ENCODE results near the gene ZSWIM4.

The ZSWIM4 gene

GRCh38 chr19:13796301-13797057, 1.2 kb downstream of the ZSWIM4 start:
- CTCF ChIA-PET, result interaction anchor here (0.6 to 3.7 kb wide), 8 partner anchors 12 to 200 kb away, joined by 3 to 11 read pairs (median 4); no protein-coding TSS in a partner anchor
- Histone ChIP-seq H3K36me3 (ENCODE audit: control insufficient read depth in 4 of 4, insufficient read depth in 4 of 4, low read length in 3 of 4) (no peaks in the 10 kb centered on the region), H3K4me1 (ENCODE audit: control extremely low read depth in 1 of 4, control insufficient read depth in 4 of 4, insufficient read depth in 4 of 4, low read length in 3 of 4) (peaks cover 10 to 35% (median 25%) of the 10 kb centered on the region in 4 experiments), H3K9me3 (ENCODE audit: control extremely low read depth in 1 of 5, control insufficient read depth in 4 of 5, insufficient read depth in 2 of 5, low read depth in 1 of 5, low read length in 4 of 5) (no peaks in the 10 kb centered on the region), H3K27me3 (replicated peaks in 2 of 5; ENCODE audit: control insufficient read depth in 4 of 5, insufficient read depth in 5 of 5, low read length in 4 of 5) (no peaks in the 10 kb centered on the region), H3K4me3 (ENCODE audit: control insufficient read depth in 1 of 7, extremely low read depth in 1 of 7, insufficient read depth in 4 of 7, low read depth in 2 of 7, low read length in 6 of 7) (peak overlapping the region; percentile 16 to 94 (median 81)), H3K27ac (ENCODE audit: insufficient read depth in 1 of 2, low read depth in 1 of 2, low read length in 2 of 2, poor library complexity in 1 of 2, severe bottlenecking in 2 of 2) (peak overlapping the region in 1 of 2 experiments; percentile 86)
- DNase-seq, result peak in 2 of 3 donors; percentile 47 to 52
- WGBS (ENCODE audit: insufficient coverage), result 11% methylated on average over 10 of the region's 12 CpGs
- POLR2A ChIA-PET, result interaction anchor here (0.7 to 3.0 kb wide), 5 partner anchors 36 to 66 kb away, joined by 3 to 12 read pairs (median 4); a partner anchor contains a TSS

- peaks cover 10 to 35% (median 25%) of the 10 kb centered on the region in 4 experiments for H3K4me1 ChIP-seq (ENCODE audit: control extremely low read depth in 1 of 4, control insufficient read depth in 4 of 4, insufficient read depth in 4 of 4, low read length in 3 of 4)
- no peaks in the 10 kb centered on the region for H3K36me3 ChIP-seq (ENCODE audit: control insufficient read depth in 4 of 4, insufficient read depth in 4 of 4, low read length in 3 of 4)
- H3K27me3 ChIP-seq (replicated peaks in 2 of 5; ENCODE audit: control insufficient read depth in 4 of 5, insufficient read depth in 5 of 5, low read length in 4 of 5), result no peaks in the 10 kb centered on the region
- POLR2A ChIA-PET, result interaction anchor here (1.4 to 3.0 kb wide), 4 partner anchors 22 to 66 kb away, joined by 3 to 12 read pairs (median 7); a partner anchor contains a TSS
- DNase-seq, result no peak
- 90% methylated on average over 2 of the region's 4 CpGs for WGBS (ENCODE audit: insufficient coverage)
- H3K27ac ChIP-seq (ENCODE audit: insufficient read depth in 1 of 2, low read depth in 1 of 2, low read length in 2 of 2, poor library complexity in 1 of 2, severe bottlenecking in 2 of 2), result peak overlapping the region in 1 of 2 experiments; percentile 65
- H3K4me3 ChIP-seq (ENCODE audit: control insufficient read depth in 1 of 7, extremely low read depth in 1 of 7, insufficient read depth in 4 of 7, low read depth in 2 of 7, low read length in 6 of 7), result peak overlapping the region in 5 of 7 experiments; percentile 58 to 90 (median 81)
- CTCF ChIA-PET, result interaction anchor here (1.5 to 3.7 kb wide), 6 partner anchors 11 to 38 kb away, joined by 4 to 11 read pairs (median 6); no protein-coding TSS in a partner anchor
- no peaks in the 10 kb centered on the region for H3K9me3 ChIP-seq (ENCODE audit: control extremely low read depth in 1 of 5, control insufficient read depth in 4 of 5, insufficient read depth in 2 of 5, low read depth in 1 of 5, low read length in 4 of 5)
Observed at GRCh38 chr19:13797058-13797440, 1.8 kb downstream of the ZSWIM4 start.

- POLR2A ChIA-PET, result interaction anchor here (1.3 to 2.9 kb wide), 3 partner anchors 10 to 39 kb away, joined by 3 to 12 read pairs (median 4); no protein-coding TSS in a partner anchor
- Histone ChIP-seq H3K27me3 (replicated peaks in 2 of 5; ENCODE audit: control insufficient read depth in 4 of 5, insufficient read depth in 5 of 5, low read length in 4 of 5) (no peaks in the 10 kb centered on the region), H3K4me1 (ENCODE audit: control extremely low read depth in 1 of 4, control insufficient read depth in 4 of 4, insufficient read depth in 4 of 4, low read length in 3 of 4) (peaks cover 10 to 35% (median 25%) of the 10 kb centered on the region in 4 experiments), H3K36me3 (ENCODE audit: control insufficient read depth in 4 of 4, insufficient read depth in 4 of 4, low read length in 3 of 4) (peaks cover 0 to 2% (median 0%) of the 10 kb centered on the region in 4 experiments), H3K27ac (ENCODE audit: insufficient read depth in 1 of 2, low read depth in 1 of 2, low read length in 2 of 2, poor library complexity in 1 of 2, severe bottlenecking in 2 of 2) (no peak overlapping the region), H3K9me3 (ENCODE audit: control extremely low read depth in 1 of 5, control insufficient read depth in 4 of 5, insufficient read depth in 2 of 5, low read depth in 1 of 5, low read length in 4 of 5) (no peaks in the 10 kb centered on the region), H3K4me3 (ENCODE audit: control insufficient read depth in 1 of 7, extremely low read depth in 1 of 7, insufficient read depth in 4 of 7, low read depth in 2 of 7, low read length in 6 of 7) (no peak overlapping the region)
- CTCF ChIA-PET, result interaction anchor here (0.7 to 2.2 kb wide), 11 partner anchors 10 to 37 kb away, joined by 3 to 7 read pairs (median 4); no protein-coding TSS in a partner anchor
- DNase-seq, result peak in 1 of 3 donors; percentile 15
- 94% methylated on average over 6 of the region's 7 CpGs for WGBS (ENCODE audit: insufficient coverage)
Observed at GRCh38 chr19:13797870-13798269, 2.6 kb downstream of the ZSWIM4 start.

GRCh38 chr19:13799669-13800068, 4.4 kb downstream of the ZSWIM4 start:
- DNase-seq, result no peak
- Histone ChIP-seq H3K9me3 (ENCODE audit: control extremely low read depth in 1 of 5, control insufficient read depth in 4 of 5, insufficient read depth in 2 of 5, low read depth in 1 of 5, low read length in 4 of 5) (no peaks in the 10 kb centered on the region), H3K27ac (ENCODE audit: insufficient read depth in 1 of 2, low read depth in 1 of 2, low read length in 2 of 2, poor library complexity in 1 of 2, severe bottlenecking in 2 of 2) (no peak overlapping the region), H3K27me3 (replicated peaks in 2 of 5; ENCODE audit: control insufficient read depth in 4 of 5, insufficient read depth in 5 of 5, low read length in 4 of 5) (no peaks in the 10 kb centered on the region), H3K36me3 (ENCODE audit: control insufficient read depth in 4 of 4, insufficient read depth in 4 of 4, low read length in 3 of 4) (peaks cover 0 to 8% (median 1%) of the 10 kb centered on the region in 4 experiments), H3K4me1 (ENCODE audit: control extremely low read depth in 1 of 4, control insufficient read depth in 4 of 4, insufficient read depth in 4 of 4, low read length in 3 of 4) (peaks cover 10 to 25% (median 20%) of the 10 kb centered on the region in 4 experiments), H3K4me3 (ENCODE audit: control insufficient read depth in 1 of 7, extremely low read depth in 1 of 7, insufficient read depth in 4 of 7, low read depth in 2 of 7, low read length in 6 of 7) (no peak overlapping the region)
- WGBS (ENCODE audit: insufficient coverage), result over 99% methylated on average over 20 of the region's 22 CpGs
- ChIA-PET CTCF (no interaction called here), POLR2A (no interaction called here)

- no peaks in the 10 kb centered on the region for H3K27me3 ChIP-seq (replicated peaks in 2 of 5; ENCODE audit: control insufficient read depth in 4 of 5, insufficient read depth in 5 of 5, low read length in 4 of 5)
- POLR2A ChIA-PET, result no interaction called here
- H3K36me3 ChIP-seq (ENCODE audit: control insufficient read depth in 4 of 4, insufficient read depth in 4 of 4, low read length in 3 of 4), result peaks cover 8 to 33% (median 12%) of the 10 kb centered on the region in 4 experiments
- no peak overlapping the region for H3K4me3 ChIP-seq (ENCODE audit: control insufficient read depth in 1 of 7, extremely low read depth in 1 of 7, insufficient read depth in 4 of 7, low read depth in 2 of 7, low read length in 6 of 7)
- H3K9me3 ChIP-seq (ENCODE audit: control extremely low read depth in 1 of 5, control insufficient read depth in 4 of 5, insufficient read depth in 2 of 5, low read depth in 1 of 5, low read length in 4 of 5), result no peaks in the 10 kb centered on the region
- H3K27ac ChIP-seq (ENCODE audit: insufficient read depth in 1 of 2, low read depth in 1 of 2, low read length in 2 of 2, poor library complexity in 1 of 2, severe bottlenecking in 2 of 2), result no peak overlapping the region
- peaks cover 0 to 2% (median 0%) of the 10 kb centered on the region in 4 experiments for H3K4me1 ChIP-seq (ENCODE audit: control extremely low read depth in 1 of 4, control insufficient read depth in 4 of 4, insufficient read depth in 4 of 4, low read length in 3 of 4)
- DNase-seq, result no peak
- CTCF ChIA-PET, result interaction anchor here (1.0 to 1.4 kb wide), 2 partner anchors 9 to 11 kb away, joined by 3 read pairs; no protein-coding TSS in a partner anchor
- 96% methylated on average over 4 of the region's 9 CpGs for WGBS (ENCODE audit: insufficient coverage)
Observed at GRCh38 chr19:13803038-13803437, 7.8 kb downstream of the ZSWIM4 start.

GRCh38 chr19:13804830-13805683, 9.8 kb downstream of the ZSWIM4 start:
- no peaks in the 10 kb centered on the region for H3K4me1 ChIP-seq (ENCODE audit: control extremely low read depth in 1 of 4, control insufficient read depth in 4 of 4, insufficient read depth in 4 of 4, low read length in 3 of 4)
- no peak overlapping the region for H3K27ac ChIP-seq (ENCODE audit: insufficient read depth in 1 of 2, low read depth in 1 of 2, low read length in 2 of 2, poor library complexity in 1 of 2, severe bottlenecking in 2 of 2)
- POLR2A ChIA-PET, result interaction anchor here (1.3 kb wide), 1 partner anchor 57 kb away, joined by 3 read pairs; no protein-coding TSS in a partner anchor
- no peak overlapping the region for H3K4me3 ChIP-seq (ENCODE audit: control insufficient read depth in 1 of 7, extremely low read depth in 1 of 7, insufficient read depth in 4 of 7, low read depth in 2 of 7, low read length in 6 of 7)
- no peaks in the 10 kb centered on the region for H3K9me3 ChIP-seq (ENCODE audit: control extremely low read depth in 1 of 5, control insufficient read depth in 4 of 5, insufficient read depth in 2 of 5, low read depth in 1 of 5, low read length in 4 of 5)
- CTCF ChIA-PET, result interaction anchor here (1.7 kb wide), 2 partner anchors 18 to 57 kb away, joined by 4 to 5 read pairs; no protein-coding TSS in a partner anchor
- no peaks in the 10 kb centered on the region for H3K27me3 ChIP-seq (replicated peaks in 2 of 5; ENCODE audit: control insufficient read depth in 4 of 5, insufficient read depth in 5 of 5, low read length in 4 of 5)
- H3K36me3 ChIP-seq (ENCODE audit: control insufficient read depth in 4 of 4, insufficient read depth in 4 of 4, low read length in 3 of 4), result peaks cover 8 to 50% (median 18%) of the 10 kb centered on the region in 4 experiments
- peak in 2 of 3 donors; percentile 40 to 49 for DNase-seq
- WGBS (ENCODE audit: insufficient coverage), result 94% methylated on average over 31 of the region's 35 CpGs

All from common myeloid progenitor, CD34-positive (primary cell).